Spleen (tissue), 11 donors: ENCODE data around the gene SETX. TPM values are rescaled to one million over a fixed set of nuclear protein-coding genes. Genes with fewer than 3 reads are reported as not detected.

ENCODE experiments used
- DNase-seq: peaks from one replicate; pipeline ENCODE4 v3.0.0-alpha.2; 2020
- H3K27ac ChIP-seq, 8 donors: fragments of 200-600 bp; sonication (generic) in 7 of 8; 1 replicate in 4 of 8; 2 replicates in 4 of 8; pipeline versions ENCODE4 v1.5.0 to v1.8.0; 2016 to 2021; ENCODE audit warnings: inconsistent platforms in 4 of 8, mild to moderate bottlenecking in 4 of 8, moderate library complexity in 1 of 8
- H3K27me3 ChIP-seq, 7 donors: fragments of 200-600 bp; sonication (generic) in 6 of 7; replicated peaks in 1 of 7; 1 replicate in 4 of 7; 2 replicates in 3 of 7; pipeline versions ENCODE4 v1.5.0 to v1.8.0; 2016 to 2021; ENCODE audit warnings: inconsistent platforms in 3 of 7, mild to moderate bottlenecking in 1 of 7
- H3K36me3 ChIP-seq, 6 donors: fragments of 200-600 bp; sonication (generic) in 5 of 6; 1 replicate in 4 of 6; 2 replicates in 2 of 6; pipeline versions ENCODE4 v1.5.0 to v1.8.0; 2016 to 2021; ENCODE audit warnings: inconsistent platforms in 2 of 6
- H3K4me1 ChIP-seq, 6 donors: fragments of 200-600 bp; sonication (generic) in 5 of 6; 1 replicate in 3 of 6; 2 replicates in 3 of 6; pipeline versions ENCODE4 v1.5.0 to v1.8.0; 2016 to 2021; ENCODE audit warnings: inconsistent platforms in 3 of 6
- H3K4me3 ChIP-seq, 8 donors: fragments of 200-600 bp; sonication (generic) in 7 of 8; 1 replicate in 4 of 8; 2 replicates in 4 of 8; pipeline versions ENCODE4 v1.5.0 to v1.8.0; 2016 to 2021; ENCODE audit warnings: inconsistent platforms in 4 of 8, mild to moderate bottlenecking in 4 of 8, moderate library complexity in 2 of 8
- H3K9me3 ChIP-seq, 8 donors: fragments of 200-600 bp; sonication (generic) in 7 of 8; 1 replicate in 4 of 8; 2 replicates in 4 of 8; pipeline versions ENCODE4 v1.5.0 to v1.8.0; 2016 to 2021; ENCODE audit warnings: inconsistent platforms in 4 of 8
- POLR2A ChIP-seq, 3 donors: fragments of 450-650 bp; IDR thresholded peaks; one replicate each; pipeline ENCODE4 v1.5.1; 2017; ENCODE audit warnings: antibody characterized with exemption in 3 of 3, mild to moderate bottlenecking in 1 of 3
- POLR2AphosphoS5 ChIP-seq, 3 donors: sonication (generic); formaldehyde crosslinking; IDR thresholded peaks; one replicate each; pipeline ENCODE4 v1.5.1; 2017; ENCODE audit warnings: antibody characterized with exemption in 3 of 3
- WGBS, 5 donors: extraction: QIAGEN DNeasy Blood & Tissue Kit in 3 of 5; methylation state at CpG; one replicate each; pipeline versions ENCODE4 v1.1.5 to v1.1.7; 2013 to 2018; 5-methylcytosine and 5-hydroxymethylcytosine counted together
- intact Hi-C: fragments of 100-400 bp; cut with DNase I; formaldehyde crosslinking; loops from one replicate; pipeline ENCODE4 v1.15.0; 2023; ENCODE audit warnings: low total_unique reads
- polyA plus RNA-seq, 3 donors: library from polyadenylated mRNA; stranded (reverse); fragments of 200-250 nt; gene quantifications; one replicate each; pipeline ENCODE4 v1.2.1, GENCODE V29; 2013
- total RNA-seq, 7 donors: library from RNA; depleted of rRNA in 3 of 7; stranded (reverse); fragments of >200 nt in 3 of 7; fragmentation: NEBNext Ultra II Directional in 4 of 7; extraction: Animal tissue kit (Norgen Biotek cat#: 25700) in 4 of 7; gene quantifications; one replicate each; pipeline versions ENCODE4 v1.1.0 to v1.2.1, GENCODE V29; 2016 to 2021
- TF ChIP-seq, protein P1 (sequence below), 11 experiments: fragments of 200-600 bp in 7 of 11; fragments of 450-650 bp in 4 of 11; sonication (generic) in 4 of 11; IDR thresholded peaks in 8 of 11; conservative IDR thresholded peaks in 3 of 11; 1 replicate in 7 of 11; 2 replicates in 4 of 11; pipeline versions ENCODE4 v1.4.0 to v1.8.0; 2016 to 2021; ENCODE audit warnings: antibody characterized with exemption in 11 of 11, inconsistent platforms in 4 of 11, mild to moderate bottlenecking in 1 of 11
- donor health status: healthy with polysubstance abuse.
- donor health status: DM: no; HTN: no; CAD: no; lungs with moderate emphysema.
- donor health status: DM: no; HTN: no; CAD: no.
- donor health status: Bipolar disorder and iron deficiency.
- donor health status: healthy.
- donor health status: DM: no; HTN: no; CAD: no.
- donor health status: DM: yes; HTN: yes; CAD: no.

The SETX gene
- total and polyA plus RNA-seq, 10 donors = 27.0 to 154 (median 104) TPM

DNA sequence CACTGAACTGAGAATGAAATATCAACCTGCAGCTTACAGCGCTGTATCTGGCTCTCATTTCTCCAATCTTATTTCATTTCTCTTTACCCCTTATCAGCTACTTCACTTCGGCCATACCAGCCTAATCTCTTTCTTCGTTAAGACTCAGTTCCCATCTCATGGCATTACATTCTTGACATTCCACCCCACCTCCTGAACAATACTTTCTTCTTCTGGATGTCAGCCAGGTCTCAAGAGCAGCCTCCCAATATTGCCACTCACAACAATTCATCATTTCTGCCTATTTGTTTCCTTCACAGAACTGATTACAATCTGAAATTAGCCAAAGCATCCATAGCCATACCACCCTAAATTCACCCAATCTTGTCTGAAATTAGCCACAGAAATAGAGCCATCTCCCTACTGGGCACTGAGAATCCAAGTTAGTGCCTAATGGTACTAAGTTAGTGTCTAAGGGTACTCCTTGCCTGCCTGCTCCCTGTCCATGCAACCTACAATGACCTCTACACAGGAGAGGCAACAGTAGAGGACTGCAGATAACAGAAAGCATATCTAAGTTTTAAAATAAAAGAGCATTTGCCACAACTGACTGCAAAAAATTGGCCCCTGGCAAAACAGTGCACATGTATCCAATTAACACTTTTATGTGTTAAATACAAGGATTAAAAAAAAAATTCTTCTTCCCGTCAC is 35.2 kb downstream of the SETX start:
- H3K4me1 ChIP-seq = peaks cover 3 to 78% (median 34%) of the 10 kb centered on the region in 6 donors
- peak overlapping the region in 1 of 8 donors; percentile 25 for H3K27ac ChIP-seq
- no peak overlapping the region for H3K4me3 ChIP-seq
- WGBS, 5 donors = 79 to 91% (median 90%) methylated on average over 4 of the region's 4 CpGs
- H3K9me3 ChIP-seq = no peaks in the 10 kb centered on the region
- no peaks in the 10 kb centered on the region for H3K27me3 ChIP-seq
- peaks cover 0 to 100% (median 44%) of the 10 kb centered on the region in 6 donors for H3K36me3 ChIP-seq
- DNase-seq = no peak
- intact Hi-C loops = no loop called here
- TF ChIP-seq, protein P1, sequence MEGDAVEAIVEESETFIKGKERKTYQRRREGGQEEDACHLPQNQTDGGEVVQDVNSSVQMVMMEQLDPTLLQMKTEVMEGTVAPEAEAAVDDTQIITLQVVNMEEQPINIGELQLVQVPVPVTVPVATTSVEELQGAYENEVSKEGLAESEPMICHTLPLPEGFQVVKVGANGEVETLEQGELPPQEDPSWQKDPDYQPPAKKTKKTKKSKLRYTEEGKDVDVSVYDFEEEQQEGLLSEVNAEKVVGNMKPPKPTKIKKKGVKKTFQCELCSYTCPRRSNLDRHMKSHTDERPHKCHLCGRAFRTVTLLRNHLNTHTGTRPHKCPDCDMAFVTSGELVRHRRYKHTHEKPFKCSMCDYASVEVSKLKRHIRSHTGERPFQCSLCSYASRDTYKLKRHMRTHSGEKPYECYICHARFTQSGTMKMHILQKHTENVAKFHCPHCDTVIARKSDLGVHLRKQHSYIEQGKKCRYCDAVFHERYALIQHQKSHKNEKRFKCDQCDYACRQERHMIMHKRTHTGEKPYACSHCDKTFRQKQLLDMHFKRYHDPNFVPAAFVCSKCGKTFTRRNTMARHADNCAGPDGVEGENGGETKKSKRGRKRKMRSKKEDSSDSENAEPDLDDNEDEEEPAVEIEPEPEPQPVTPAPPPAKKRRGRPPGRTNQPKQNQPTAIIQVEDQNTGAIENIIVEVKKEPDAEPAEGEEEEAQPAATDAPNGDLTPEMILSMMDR (IDR thresholded peaks at IDR 0.05 in 8 of 11, conservative IDR thresholded peaks at IDR 0.05 in 3 of 11) = no peak
- TF ChIP-seq POLR2A (IDR thresholded peaks at IDR 0.05) (no peak), POLR2AphosphoS5 (IDR thresholded peaks at IDR 0.05) (no peak)

DNA sequence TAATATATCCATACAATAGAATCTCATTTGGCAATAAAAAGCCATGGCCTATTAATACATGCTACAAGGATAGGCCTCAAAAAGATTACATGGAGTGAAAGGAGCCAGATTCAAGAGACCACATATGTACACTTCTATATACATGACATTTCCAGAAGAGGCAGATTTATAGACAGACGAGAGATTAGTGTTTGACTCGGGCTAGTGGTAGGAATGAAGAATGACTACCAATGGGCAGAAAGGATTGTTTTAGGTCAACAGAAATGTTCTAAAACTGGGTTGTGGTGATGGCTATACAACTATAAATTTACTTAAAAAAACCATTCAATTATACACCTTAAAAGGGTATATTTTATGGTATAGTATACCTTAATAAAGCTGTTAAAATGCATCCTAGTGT is 41.9 kb downstream of the SETX start:
- H3K27ac ChIP-seq = peak overlapping the region in 1 of 8 donors; percentile 44
- intact Hi-C loops = no loop called here
- H3K27me3 ChIP-seq = no peaks in the 10 kb centered on the region
- no peak for DNase-seq
- H3K36me3 ChIP-seq = peaks cover 2 to 100% (median 65%) of the 10 kb centered on the region in 6 donors
- H3K4me3 ChIP-seq = no peak overlapping the region
- peaks cover 0 to 50% (median 7%) of the 10 kb centered on the region in 6 donors for H3K4me1 ChIP-seq
- WGBS, 5 donors = 80 to 96% (median 90%) methylated on average over 2 of the region's 2 CpGs
- TF ChIP-seq, protein P1 (IDR thresholded peaks at IDR 0.05 in 8 of 11, conservative IDR thresholded peaks at IDR 0.05 in 3 of 11) = no peak
- no peak for TF ChIP-seq POLR2AphosphoS5 (IDR thresholded peaks at IDR 0.05)
- TF ChIP-seq POLR2A (IDR thresholded peaks at IDR 0.05) = no peak
- H3K9me3 ChIP-seq = no peaks in the 10 kb centered on the region

DNA sequence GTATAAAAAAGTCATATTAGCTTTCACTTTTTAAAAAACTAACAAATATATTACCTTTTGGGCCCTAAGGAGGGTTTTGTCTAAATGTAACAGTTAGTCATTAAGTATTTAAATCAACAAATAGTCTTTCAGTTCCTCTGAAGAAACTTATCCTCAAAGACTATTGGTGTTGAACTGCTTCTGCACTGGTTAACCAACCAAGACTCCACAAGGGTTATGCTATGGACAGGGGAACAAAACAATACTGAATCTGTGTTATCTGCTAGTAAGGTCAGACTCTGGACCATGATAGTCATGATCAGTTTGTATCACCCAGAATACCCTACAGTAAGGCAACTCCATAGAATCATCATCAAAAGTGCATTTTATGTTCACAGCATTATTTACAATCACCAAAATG is 42.4 kb downstream of the SETX start:
- intact Hi-C loops = no loop called here
- TF ChIP-seq, protein P1 (IDR thresholded peaks at IDR 0.05 in 8 of 11, conservative IDR thresholded peaks at IDR 0.05 in 3 of 11) = no peak
- no peak for TF ChIP-seq POLR2A (IDR thresholded peaks at IDR 0.05)
- no peak for TF ChIP-seq POLR2AphosphoS5 (IDR thresholded peaks at IDR 0.05)
- peaks cover 2 to 100% (median 65%) of the 10 kb centered on the region in 6 donors for H3K36me3 ChIP-seq

DNA sequence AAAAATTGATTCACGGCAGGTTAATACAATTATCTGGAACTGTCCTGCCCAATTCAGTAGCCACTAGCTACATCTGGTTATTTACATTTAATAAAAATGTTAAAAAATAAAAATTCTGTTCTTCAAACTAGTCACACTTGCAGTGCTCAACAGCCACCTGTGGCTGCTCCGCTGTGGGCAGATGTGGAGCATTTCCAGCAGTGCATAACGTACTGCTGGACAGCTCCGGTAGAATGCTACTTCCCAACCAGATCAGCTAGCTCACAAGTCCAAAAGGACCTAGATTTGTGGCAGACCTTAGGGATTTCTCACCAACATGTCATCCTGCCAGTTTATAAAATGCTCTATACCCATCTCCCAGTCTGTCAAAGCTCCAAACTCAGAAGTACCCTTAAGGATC is 42.8 kb downstream of the SETX start:
- intact Hi-C loops = no loop called here
- Histone ChIP-seq H3K27ac (no peak overlapping the region), H3K36me3 (peaks cover 2 to 100% (median 65%) of the 10 kb centered on the region in 6 donors), H3K9me3 (no peaks in the 10 kb centered on the region), H3K4me1 (peaks cover 0 to 42% (median 7%) of the 10 kb centered on the region in 6 donors), H3K27me3 (no peaks in the 10 kb centered on the region), H3K4me3 (no peak overlapping the region)
- no peak for DNase-seq
- 94 to 98% (median 96%) methylated on average over 4 of the region's 4 CpGs for WGBS, 5 donors
- TF ChIP-seq, protein P1 (IDR thresholded peaks at IDR 0.05 in 8 of 11, conservative IDR thresholded peaks at IDR 0.05 in 3 of 11) = no peak
- no peak for TF ChIP-seq POLR2A (IDR thresholded peaks at IDR 0.05)
- no peak for TF ChIP-seq POLR2AphosphoS5 (IDR thresholded peaks at IDR 0.05)

More for the DNA sequence above, 42.4 kb downstream of the SETX start:
- no peak overlapping the region for H3K4me3 ChIP-seq
- DNase-seq = no peak
- no peaks in the 10 kb centered on the region for H3K9me3 ChIP-seq
- peak overlapping the region in 1 of 8 donors; percentile 44 for H3K27ac ChIP-seq
- H3K27me3 ChIP-seq = no peaks in the 10 kb centered on the region
- peaks cover 0 to 46% (median 7%) of the 10 kb centered on the region in 6 donors for H3K4me1 ChIP-seq
